NK-92 (cell line): Measurements from ENCODE around the gene SHPK.

Experiments
- DNase-seq: peaks from one replicate; lab custom pipeline; 2025; ENCODE audit not compliant: unreplicated experiment; lab: John Stamatoyannopoulos, UW

Gene SHPK

DNA sequence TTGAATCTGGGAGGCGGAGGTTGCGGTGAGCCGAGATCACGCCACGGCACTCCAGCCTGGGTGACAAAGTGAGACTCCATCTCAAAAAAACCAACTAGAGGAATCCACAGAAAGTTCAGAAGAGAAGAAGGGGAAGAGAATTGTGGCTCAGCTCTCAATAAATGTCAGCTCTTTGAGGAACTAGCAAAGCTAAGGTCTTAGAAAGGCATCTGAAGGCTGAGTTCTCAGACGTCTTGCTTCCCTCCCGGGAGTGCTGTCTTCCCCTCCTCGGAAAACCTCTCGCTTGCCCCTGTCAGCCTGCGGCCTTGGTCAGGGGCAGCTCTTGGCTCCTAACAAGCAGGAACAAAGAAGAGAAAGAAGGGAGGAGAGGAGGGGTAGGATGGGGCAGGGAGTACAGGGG lies 5.3 kb downstream of the SHPK start:
- DNase-seq = no peak

GRCh38 chr17:3627769-3628167 lies 8.3 kb downstream of the SHPK start:
- DNase-seq = no peak

DNA sequence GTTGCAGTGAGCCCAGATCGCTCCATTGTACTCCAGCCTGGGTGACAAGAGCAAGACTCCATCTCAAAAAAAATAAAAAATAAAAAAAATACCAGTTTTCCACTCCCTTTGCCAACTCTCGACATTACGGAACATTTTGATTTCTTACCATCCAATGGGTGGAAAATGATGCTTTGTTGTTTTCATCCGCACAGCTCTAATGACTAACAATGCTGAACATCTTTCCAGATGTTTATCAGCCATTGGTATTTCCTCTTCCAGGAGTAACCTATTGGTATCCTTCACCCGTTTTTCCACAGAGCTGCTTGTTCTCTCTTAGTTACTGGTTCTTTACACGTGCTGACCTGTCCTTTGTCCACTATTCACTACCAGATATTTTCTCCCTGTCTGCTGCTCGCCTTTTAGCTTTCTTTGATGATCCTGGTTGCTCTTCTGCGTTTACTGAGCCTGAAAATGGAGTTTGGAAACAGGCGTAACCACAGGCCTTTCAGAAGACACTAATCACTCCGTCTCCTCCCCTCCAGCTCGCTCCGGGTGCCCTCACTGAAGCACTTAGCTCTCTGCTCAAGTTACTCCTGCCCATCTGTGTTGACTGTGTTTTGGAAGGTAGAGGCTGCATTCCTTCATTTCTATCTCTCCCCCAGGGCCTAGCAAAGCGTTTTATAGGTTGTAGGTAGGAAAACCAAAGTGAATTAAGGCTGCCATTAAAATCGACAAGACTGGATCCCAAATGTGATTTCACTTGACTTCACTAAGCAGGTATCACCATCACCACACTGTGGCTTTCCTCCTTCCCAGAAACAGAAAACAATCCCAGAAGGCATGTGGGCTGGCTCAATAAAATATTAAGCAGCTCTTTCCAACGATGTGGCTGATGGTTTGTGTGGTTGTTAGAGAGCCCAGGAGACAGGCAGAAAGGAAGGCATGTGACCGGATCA lies 8.9 kb downstream of the SHPK start:
- no peak for DNase-seq

- DNase-seq = no peak
Measured at GRCh38 chr17:3622977-3623594, 13.0 kb downstream of the SHPK start.

DNA sequence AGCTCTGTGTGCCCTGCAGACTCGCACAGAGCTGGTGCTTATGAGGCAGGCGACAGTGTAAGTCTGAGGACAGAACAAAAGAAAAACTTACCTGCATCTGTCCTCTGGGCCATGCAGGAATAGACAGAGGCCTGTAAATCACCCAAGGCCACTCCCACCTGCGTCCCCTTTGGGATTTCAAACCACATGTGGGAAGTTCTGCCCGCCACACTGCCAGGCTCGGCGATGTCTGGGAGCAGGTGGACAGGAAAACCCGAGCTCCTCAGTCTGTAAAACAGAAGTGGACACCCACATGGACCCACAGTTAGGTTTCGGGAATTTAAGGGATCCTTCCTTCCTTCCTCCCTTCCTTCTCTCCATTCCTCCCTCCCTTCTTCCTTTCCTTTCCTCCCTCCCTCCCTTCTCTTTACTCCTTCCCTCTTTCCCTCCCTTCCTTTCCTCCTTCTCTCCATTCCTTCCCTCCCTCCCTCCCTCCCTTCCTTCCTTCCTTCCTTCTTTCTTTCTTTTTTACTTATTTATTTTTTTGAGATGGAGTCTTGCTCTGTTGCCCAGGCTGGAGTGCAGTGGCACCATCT lies 14.8 kb downstream of the SHPK start:
- no peak for DNase-seq

DNA sequence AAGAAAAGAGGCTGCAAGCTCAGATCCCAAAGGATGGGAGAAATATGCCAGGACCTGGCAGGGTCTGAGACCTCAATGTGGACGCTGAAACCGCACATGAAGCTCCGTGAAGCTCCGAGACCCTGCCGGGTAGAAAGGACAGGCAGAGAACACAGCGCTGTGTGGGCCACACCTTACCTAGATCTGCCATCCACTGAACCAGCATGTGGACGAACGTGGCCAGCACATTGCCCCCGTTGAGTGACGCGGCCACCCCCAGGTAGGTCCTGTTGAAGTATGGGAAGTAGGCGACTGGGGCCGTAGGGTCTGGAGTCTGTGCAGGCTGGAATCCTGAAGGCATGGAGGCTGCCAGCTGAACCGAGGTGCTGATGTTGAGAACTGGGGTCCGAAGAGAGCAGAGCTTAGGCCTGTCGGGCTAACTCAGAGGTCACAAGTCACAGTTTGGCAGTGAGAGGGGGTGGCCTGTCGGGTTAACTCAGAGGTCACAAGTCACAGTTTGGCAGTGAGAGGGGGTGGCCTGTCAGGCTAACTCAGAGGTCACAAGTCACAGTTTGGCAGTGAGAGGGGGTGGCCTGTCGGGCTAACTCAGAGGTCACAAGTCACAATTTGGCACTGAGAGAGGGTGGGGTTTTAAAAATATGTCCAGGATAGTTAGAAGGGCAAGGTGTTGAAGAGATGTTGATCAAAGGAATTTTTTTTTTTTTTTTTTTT lies 20.7 kb downstream of the SHPK start:
- DNase-seq = no peak

DNA sequence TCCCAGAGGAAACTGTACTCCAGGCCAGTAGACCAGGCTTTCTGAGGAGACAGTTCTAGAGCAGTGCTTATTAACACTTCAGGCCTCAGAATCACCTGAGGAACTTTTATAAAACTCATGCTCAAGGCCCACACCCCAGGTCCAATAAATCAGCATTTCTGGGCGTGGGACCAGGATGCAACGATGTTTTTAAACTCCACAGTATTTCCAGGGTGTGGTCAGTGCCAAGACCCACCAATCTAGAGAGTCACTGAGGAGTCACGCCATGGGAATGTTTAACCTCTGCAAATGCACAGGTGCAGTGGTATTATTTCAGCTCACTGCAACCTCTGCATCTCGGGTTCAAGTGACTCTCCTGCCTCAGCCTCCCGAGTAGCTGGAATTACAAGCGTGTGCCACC lies 22.9 kb downstream of the SHPK start:
- DNase-seq = no peak

GRCh38 chr17:3610523-3610922 lies 25.5 kb downstream of the SHPK start:
- DNase-seq = no peak

- DNase-seq = no peak
Measured at GRCh38 chr17:3609689-3610088, 26.4 kb downstream of the SHPK start.

- no peak for DNase-seq
Measured at GRCh38 chr17:3603870-3604259, 32.2 kb downstream of the SHPK start.

- DNase-seq = no peak
Measured at GRCh38 chr17:3603119-3603869, 32.8 kb downstream of the SHPK start.

DNA sequence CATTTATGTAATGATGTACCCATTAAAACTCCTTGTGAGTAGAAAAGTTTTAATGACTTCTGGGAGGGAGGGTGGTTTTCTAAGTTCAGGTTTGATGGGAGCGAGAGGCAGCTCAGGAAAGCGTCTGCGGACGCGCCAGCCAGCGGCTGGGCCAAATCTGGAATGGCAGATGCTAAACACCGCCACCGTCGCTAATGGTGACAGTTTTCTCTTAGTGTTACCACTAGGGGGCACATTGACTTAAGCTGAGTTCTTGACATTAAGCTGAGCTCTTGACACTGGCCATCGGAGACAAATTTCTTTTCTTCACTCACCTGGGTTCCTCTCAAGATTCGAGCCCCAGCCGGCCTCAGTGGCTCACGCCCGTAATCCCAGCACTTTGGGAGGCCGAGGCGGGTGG lies 33.6 kb downstream of the SHPK start:
- no peak for DNase-seq

DNA sequence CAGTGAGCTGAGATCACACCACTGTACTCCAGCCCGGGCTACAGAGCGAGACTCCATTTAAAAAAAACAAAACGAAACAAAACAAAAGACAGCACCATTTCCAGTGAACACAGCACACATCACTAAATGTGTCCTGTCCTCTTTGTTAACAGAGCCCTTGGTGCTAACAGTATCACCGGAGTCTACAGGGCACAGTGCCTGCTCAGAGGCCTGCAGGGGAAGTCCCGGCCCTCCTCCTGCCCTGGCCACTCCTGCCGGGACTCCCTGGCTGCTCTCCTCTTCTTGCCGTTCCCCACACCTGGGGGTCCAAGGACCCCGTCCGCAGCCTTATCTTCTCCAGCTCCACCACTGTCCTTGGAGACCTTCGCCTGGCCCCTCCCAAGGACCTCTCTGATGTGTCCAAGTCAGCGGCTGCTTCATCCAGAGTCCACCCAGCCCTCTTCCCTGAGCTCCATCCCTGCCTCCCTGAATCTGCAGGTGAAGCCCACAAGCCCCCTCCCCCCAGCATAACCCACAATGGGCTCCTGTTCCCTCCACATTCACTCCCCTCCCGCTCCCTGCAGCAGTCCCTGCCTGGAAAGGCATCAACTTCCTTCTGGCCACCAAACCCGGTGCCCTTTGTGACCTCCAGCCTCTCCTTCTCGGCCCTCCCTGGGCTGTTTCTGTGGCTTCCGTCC lies 35.4 kb downstream of the SHPK start:
- no peak for DNase-seq

DNA sequence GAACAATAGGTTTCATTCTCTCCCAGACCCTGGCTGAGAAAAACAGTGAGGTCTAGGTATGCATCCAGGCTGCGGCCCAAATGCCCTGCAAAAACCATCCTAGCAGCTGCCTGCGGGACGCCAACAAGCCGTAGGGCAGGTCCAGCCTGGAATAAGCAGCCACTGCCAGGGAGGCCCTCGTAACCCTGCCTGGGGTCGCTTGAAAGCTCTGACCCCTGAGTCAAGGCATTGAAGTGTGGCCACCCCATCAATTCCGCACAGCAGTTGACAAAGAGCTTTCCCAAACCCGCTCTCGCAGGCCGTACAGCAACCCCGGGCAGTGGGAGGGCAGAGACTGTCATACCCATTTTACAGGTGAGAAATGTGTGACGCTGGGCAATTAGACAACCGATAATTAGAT lies 38.0 kb downstream of the SHPK start:
- no peak for DNase-seq

GRCh38 chr17:3596804-3597464 lies 39.1 kb downstream of the SHPK start:
- DNase-seq = no peak

- DNase-seq = no peak
Measured at GRCh38 chr17:3594976-3595375, 41.1 kb downstream of the SHPK start.

GRCh38 chr17:3594051-3594800 lies 41.8 kb downstream of the SHPK start:
- no peak for DNase-seq

GRCh38 chr17:3593384-3593783 lies 42.7 kb downstream of the SHPK start:
- DNase-seq = no peak

- no peak for DNase-seq
Measured at GRCh38 chr17:3592216-3592860, 43.7 kb downstream of the SHPK start.
